ENCODE measurements around the gene ODAD3.
"Not testable (repeated sequence)": the region's sequence is repeated elsewhere in the genome, so short reads cannot be mapped to it uniquely, and the experiment has no call there.

ODAD3 gene

DNA sequence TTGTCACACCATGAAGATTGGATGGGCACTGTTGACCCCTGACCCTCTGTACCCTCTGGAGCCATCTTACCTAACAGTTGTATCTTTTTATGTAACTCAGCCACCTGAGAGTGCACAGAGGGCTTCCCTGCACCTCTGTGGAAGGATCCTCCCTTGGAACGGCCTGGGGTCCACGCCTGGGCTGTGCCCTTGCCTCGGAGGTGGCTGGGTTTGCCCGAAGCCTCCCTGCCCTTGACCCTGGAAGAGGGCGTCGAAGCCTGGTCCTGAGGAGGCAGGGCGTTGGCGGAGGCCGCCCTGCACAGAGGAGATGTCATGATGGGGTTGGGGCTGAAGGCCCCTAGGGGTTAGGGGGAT, 241 bp downstream of the ODAD3 start:
- DNase-seq: no peak

DNA sequence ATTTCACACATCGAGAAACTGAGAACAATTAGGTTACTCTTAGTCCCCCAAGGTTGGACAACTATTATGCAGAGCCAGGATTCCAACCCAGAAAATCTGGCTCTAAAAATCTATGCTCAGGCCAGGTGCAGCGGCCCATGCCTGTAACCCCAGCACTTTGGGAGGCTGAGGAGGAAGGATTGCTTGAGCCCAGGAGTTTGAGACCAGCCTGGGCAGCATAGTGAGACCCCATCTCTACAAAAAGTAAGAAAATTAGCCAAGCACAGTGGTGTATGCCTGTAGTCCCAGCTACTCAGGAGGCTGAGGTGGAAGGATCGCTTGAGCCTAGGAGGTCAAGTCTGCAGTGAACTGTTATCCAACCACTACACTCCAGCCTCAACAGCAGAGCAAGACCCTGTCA, 1.4 kb downstream of the ODAD3 start:
- DNase-seq: not testable (repeated sequence)

DNA sequence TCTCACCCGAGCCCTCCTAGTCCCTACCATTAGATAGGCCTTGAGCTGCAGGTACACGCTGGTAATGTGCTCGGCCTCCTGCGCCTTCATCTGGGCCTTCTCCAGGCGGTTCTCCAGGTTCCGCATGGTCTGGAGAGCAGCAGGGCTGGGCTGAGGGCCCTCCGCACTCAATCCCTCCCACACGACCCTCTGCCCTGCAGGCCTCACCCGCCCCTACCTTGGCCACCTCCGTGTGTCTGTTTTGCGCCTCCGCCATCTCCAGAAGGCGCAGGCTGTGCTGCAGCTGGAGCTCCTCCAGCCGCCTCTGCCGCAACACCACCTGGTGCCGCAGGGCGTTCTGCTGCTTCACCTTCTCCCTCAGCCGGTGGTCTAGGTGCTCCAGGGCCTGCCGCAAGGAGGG, 8.3 kb downstream of the ODAD3 start:
- DNase-seq: no peak

- DNase-seq: no peak
These were observed 9.0 kb downstream of the ODAD3 start for GRCh38 chr19:11425719-11426457.

DNA sequence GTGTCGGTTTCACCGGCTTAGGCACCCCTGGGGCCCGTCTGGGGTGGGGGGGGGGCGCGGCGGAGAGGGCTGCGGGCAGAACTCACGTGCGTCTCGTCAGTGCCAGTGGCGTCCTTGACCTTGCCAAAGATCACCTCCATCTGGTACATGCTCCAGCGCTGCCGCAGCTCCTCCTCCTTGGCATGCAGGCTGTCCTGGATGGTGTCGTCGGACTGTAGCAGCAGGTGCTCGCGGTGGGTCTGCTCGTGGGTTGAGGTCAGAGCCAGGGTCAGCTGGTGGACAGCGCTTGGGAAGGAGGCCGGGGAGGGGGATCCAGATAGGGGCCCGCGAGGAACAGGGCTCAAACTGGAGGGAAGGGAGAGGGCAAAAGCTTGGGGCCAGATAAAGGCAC, 11.1 kb downstream of the ODAD3 start:
- DNase-seq: no peak

DNA sequence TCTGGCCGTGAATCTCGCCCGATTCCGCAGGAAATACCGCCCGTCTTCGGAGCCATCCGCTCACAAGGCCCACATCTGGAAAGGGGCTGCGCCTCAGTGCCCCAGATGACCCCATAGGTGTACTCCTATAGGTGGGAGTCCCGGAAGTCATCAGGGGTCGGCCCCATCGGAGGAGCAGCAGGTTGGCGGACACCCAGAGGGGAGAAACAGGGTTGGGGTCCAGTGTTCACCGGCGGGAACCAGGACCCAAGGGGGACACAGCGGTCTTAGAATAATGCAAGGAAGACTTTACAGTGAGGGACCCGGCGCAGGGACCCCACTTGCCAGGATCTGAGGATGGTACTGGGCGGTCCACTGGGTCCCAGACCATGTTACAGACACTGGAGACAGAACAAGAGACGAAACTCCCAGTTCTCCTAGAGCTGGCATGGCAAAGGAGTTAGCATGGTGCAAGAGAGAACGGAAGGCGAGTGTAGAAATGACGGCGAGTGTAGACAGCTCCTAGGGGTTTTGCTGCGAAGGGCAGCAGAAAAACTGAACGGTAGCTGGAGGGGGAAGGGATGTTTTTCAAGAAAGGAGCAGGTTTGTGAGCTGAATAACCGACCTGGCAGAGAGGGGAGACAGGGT, 11.6 kb downstream of the ODAD3 start:
- no peak for DNase-seq

GRCh38 chr19:11422163-11423065, 12.5 kb downstream of the ODAD3 start:
- peak; percentile 57 for DNase-seq

DNA sequence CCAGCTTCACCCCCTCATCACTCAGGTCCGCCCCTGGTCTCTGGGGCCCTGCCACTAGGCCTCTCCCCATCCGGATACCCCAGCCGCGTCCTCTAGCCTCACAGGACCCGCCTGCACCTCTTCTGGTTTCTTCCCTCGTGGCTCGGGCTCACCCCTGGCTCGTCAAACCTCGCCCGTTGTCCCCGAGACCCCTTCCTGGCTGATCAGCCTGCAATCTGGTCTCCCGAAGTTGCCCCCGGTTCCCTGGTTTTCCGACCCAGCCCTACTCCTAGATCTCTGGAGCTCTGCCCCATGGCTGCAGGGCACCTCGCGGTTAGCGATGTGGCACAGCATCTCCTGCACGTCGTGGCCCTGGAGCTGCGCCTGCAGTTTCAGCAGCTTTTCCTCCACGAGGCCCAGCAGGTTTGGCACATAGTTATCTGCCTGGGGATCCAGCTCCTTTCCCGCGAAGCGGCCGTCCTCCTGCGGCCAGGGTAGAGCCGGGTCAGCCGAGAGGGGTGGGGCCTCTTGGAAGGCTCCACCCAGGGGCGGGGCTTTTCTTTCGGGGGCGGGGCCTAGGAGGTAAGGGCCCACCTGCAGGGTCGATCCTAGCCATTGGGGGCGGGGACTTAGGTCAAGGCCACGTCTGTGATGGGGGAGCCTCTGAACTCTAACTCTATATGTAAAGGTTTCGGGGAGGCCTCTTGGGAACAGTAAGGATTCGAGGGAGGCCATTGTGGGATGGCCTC, 13.4 kb downstream of the ODAD3 start:
- peak; percentile 60 for DNase-seq

DNA sequence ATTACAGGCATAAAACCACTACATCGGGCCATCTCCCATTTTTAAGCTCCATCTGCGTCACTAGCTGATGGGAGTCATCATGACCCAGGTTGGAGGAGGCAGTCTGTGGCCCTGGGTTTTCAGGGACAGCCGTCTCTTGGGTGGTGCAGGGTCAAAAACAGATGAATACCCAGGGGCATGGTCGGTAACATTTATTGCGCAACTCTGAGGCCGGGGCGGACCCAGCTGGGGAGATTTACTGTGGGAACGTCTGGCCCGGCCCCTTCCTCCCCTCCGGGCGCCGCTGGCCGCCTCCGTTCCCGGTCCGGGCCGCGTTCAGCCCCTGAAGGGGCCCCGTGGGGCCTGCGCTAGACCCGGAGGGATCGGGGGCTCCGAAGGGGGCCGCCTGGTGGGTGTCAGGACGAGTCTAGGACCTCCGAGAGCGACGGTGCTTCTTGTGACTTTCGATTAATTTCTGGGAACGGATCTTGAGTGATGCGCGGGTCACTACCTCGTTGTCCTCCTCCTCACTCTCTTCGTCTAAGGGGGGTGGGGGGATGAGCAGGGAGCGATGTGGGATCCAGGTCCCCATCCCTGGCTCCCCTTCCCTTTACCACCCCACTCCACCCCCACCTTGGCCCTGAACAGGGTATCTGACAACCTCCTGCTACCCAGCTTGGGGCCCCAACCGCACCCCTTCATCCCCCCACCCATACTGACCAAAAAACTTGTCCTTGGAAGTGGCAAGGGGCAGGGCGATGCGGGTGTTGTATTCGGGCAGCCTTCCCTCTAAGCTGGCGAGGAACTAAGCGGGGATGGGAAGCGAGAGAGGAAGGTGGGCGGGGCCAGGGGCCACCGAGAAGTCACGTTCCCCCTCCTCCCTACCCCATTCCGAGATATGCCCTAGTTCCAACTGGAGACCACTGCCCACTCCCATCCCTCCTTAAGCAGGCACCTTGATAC, 14.2 kb downstream of the ODAD3 start:
- peak; percentile 67 for DNase-seq

DNA sequence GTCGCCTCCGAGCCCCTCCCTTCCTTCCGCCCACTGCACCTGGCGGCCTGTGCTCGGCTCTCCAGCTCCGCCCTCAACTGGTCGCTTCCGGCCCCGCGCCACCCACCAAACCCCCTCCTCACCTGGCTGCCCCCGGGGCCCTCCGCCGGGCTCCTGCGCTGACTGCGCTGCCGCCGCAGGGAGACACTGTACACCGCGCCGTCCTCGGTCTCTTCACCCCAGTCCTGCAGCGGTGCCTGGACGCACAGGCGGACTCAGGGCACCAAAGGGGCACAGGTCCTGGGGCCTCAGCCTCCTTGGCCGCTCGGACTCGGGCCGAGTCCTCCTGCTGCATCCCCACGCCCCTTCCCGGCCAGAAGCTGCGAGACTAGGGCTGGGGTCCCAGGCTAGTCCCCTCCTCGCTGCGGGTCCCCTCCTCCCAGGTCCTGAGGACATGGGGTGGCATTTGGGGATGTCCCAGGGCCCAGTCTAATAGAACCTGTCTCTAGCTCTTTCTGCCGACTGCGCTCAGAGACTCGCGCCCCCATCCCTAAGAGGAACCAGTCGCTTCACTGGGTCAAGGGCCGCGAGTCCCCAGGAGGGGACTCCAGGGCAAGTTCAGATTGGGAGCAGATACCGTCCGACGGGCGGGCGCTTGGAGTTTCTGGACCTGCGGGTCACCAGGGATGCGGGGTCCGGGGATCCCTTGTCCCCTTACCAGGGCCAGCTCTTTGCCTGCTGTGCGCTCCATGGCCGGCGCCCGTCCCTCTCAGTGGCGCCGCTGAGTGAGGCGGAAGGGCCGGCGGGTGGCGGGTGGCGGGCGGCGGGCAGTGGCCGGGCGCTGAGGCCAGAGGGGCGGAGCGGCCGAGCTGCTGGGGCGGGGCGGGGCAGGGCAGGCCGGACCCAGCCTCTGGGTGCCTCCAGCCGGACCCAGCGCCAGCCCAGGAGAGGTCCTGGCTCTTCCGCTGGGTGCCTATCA, 16.1 kb downstream of the ODAD3 start, which contains the start of gene RGL3:
Gene RGL3 (minus strand): TSS at position 766 of the 958 bp plus-strand sequence. CDS start 36 bp downstream, at position 730.
- DNase-seq: peak; percentile 61

DNA sequence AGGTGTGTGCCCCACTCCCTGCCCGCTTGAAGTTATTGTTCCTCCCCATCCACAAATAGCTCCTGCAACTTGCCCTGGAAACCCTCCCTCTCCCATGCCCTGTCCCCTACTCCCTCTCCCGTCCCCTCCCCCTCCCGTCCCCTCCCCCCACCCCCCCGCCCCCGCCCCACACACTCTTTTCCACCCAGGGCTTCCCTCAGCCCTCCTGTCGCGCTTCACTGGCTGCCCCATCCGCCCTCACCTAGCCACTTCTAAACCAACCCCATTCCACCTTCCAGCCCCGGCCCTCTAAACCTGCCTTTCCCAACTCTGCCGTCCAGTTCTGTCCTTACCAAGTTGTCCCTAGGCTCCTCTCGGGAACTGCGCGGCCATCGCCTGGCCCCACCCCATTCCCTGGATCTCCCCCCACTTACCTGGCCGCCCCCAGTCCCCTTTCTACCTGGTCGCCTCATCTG, 16.8 kb downstream of the ODAD3 start:
- DNase-seq: no peak

GRCh38 chr19:11416346-11417052, 18.4 kb downstream of the ODAD3 start:
- DNase-seq: no peak

DNA sequence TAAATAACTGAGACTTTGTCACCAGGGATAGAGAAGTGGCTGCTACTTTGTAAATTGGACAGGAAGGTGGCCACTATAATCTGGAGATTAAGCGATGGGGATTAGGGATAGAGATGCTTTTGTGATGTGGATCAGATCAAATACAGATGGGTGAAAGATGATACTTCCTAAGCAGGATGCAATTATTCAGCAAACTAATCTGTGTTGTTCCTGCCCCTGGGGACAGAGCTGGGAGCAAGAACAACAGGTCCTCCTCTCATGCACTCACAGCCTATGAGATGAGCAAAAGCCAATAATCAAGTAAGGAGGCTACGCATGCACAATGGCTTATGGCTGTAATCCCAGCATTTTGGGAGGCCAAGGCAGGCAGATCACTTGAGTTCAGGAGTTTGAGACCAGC, 20.4 kb downstream of the ODAD3 start:
- no peak for DNase-seq

- no peak for DNase-seq
These were observed 24.2 kb downstream of the ODAD3 start for GRCh38 chr19:11410682-11411081.

DNA sequence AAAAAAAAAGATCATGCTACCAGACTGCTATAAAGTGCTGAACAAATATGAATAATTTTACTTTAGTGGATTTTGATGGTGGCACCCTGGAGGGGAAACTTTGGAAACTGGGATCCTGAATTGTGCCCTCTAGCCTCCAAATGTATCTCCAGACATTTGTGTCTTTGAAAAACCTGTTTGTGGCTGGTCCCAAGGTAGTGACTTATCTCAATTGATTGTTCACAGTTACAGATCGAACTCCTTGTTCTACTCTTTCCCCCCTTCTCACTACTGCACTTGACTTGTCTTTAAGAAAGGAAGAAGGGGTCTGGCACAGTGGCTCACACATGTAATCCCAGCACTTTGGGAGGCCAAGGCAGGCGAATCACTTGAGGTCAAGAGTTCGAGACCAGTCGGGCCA, 26.3 kb downstream of the ODAD3 start:
- DNase-seq: no peak

DNA sequence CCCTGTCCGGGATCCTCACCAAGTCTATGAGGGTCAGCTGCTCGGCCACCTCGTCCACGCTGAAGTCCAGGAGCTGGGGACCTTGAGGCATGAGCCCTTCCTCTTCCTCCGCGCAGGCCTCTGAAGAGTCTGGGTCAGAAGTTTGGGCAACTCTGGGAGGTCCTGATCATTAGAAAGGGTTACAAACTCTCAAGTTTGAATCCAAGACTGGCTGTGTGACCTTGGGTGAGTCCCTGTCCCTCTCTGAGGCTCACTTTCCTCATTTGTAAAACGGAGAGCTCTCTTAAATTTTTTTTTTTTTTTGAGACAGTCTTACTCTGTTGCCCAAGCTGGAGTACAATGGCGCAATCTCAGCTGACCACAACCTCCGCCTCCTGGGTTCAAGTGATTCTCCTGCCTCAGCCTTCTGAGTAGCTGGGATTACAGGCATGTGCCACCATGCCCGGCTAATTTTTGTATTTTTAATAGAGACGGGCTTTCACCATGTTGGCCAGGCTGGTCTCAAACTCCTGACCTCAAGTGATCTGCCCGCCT, 28.2 kb downstream of the ODAD3 start:
- not testable (repeated sequence) for DNase-seq

GRCh38 chr19:11405846-11406643, 28.9 kb downstream of the ODAD3 start:
- DNase-seq: no peak

DNA sequence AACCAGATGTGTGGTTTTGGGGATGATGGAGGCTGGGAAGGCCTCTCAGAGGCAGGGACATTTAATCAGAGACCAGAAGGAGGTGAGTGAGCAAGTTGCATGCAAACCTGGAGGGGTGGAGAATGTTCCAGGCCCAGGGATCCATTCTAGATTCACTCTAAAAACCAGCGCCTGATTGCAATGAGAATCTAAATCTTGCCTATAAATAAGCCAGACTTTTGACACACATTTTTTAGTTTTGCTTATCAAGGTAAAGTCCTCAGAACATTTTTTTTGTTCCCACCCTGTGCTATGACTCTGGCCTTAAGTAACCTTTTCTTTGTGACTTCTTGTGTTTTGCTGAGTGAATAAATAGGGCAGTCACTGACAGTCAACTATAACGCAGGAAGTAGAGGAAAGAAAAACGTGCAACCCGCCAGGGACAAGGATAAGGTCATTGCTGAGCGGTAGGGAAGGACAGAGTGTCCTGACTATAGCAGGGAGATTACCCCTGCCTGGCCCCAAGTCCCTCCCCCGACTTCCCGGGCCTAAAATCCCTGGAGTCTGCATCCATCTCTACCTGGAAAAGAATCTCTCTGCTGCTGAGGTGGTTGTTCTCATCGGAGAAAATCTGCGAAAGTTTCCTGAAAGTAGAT, 30.2 kb downstream of the ODAD3 start:
- no peak for DNase-seq

Measured in retina (tissue), 1 donor.